WI38 (cell line): ENCODE measurements around the gene KLK1.

Experiments used
- H3K4me3 ChIP-seq: 2 replicates; pipeline ENCODE4 v1.5.1; 2011; ENCODE audit warnings: low read depth, mild to moderate bottlenecking, control low read depth, low read length
- TF ChIP-seq, protein P1 (sequence below): IDR thresholded peaks from 2 replicates; pipeline ENCODE4 v1.5.1; 2012; ENCODE audit warnings: low read depth, mild to moderate bottlenecking, control low read depth, low read length

The KLK1 gene

DNA sequence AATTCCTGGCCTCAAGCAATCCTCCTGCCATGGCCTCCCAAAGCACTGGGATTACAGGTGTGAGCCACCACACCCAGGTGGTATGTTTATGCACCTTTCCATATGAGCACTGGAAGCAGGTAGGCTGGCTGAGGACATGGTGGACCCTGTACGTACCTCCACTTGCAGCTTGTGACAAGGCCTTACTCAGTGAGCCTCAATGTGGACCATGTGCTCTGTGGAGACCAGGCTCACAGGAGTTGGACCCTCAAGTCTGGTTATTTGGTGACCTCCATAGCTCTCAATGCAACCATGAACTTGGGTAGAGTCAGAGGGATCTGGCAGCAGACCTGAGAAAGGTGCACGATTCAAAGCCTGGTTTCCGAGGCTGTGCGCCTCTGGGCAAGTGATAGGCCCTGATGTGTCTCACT, 27.9 kb downstream of the KLK1 start:
- TF ChIP-seq, protein P1, sequence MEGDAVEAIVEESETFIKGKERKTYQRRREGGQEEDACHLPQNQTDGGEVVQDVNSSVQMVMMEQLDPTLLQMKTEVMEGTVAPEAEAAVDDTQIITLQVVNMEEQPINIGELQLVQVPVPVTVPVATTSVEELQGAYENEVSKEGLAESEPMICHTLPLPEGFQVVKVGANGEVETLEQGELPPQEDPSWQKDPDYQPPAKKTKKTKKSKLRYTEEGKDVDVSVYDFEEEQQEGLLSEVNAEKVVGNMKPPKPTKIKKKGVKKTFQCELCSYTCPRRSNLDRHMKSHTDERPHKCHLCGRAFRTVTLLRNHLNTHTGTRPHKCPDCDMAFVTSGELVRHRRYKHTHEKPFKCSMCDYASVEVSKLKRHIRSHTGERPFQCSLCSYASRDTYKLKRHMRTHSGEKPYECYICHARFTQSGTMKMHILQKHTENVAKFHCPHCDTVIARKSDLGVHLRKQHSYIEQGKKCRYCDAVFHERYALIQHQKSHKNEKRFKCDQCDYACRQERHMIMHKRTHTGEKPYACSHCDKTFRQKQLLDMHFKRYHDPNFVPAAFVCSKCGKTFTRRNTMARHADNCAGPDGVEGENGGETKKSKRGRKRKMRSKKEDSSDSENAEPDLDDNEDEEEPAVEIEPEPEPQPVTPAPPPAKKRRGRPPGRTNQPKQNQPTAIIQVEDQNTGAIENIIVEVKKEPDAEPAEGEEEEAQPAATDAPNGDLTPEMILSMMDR: no peak
- H3K4me3 ChIP-seq: no peak overlapping the region

DNA sequence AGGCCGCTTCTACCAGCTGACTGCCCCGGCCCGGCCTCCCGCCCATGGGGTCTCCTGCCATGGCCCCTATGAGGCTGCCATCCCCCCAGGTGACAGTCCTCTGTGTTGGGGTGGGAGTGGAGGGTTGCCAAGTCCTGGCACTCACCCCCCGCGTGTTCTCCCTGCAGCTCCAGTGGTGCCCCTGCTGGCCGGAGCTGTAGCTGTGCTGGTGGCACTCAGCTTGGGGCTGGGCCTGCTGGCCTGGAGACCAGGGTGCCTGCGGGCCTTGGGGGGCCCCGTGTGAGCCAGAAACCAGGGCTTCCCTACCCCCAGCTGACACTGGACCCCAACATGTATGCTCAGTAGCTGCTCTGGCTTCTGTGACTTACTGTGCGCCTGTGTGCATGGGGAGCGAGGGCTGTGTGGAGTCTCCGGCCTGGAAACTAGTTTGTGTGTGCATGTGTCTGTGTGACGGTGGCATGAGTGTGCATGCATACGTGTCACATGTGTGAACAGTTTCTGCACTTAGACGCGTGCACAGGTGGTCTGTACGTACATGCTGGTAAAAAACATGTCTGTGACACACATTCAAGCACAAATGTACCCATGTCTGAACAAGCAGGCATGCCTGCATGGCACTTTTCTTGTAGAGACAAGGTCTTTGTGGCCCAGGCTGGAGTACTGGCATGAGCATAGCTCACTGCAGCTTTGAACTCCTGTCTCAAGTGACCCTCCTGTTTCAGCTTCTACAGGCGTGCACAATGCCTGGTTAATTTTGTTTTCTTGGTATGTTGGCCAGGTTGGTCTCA, 28.5 kb downstream of the KLK1 start:
- no peak overlapping the region for H3K4me3 ChIP-seq
- TF ChIP-seq, protein P1: no peak

DNA sequence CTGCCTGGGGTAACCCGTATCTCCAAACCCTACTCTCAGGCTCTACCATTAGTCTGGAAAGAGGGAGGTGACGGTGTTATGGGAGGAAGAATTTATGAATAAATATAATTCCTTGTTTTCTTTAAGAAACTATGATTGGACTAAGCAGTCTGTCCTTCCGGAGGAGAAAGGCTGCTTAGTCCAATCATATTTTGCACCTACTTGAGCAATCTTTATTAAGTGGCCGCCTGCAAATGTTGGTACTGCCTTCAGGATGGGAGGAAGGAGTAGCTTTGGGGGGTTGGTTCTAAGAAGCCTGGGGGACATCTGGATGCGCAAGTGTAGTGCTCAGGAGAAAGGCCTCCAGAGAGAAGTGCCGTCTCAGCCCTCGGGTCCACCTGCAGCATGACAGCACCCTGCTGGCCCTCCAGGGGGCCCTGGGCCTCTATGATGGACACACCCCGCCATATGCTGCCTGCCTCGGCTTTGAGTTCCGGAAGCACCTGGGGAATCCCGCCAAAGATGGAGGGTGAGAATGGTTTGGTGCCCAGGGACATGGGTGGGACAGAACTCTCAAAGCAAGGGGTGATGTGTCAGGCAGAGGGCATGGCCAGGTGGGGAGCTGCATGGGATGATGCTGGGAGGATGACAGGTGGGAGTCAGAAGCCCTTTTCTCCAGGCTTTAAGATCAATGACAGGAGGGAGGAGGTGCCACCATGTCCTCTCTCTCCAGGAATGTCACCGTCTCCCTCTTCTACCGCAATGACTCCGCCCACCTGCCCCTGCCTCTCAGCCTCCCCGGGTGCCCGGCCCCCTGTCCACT, 29.3 kb downstream of the KLK1 start:
- H3K4me3 ChIP-seq: no peak overlapping the region
- TF ChIP-seq, protein P1: no peak

DNA sequence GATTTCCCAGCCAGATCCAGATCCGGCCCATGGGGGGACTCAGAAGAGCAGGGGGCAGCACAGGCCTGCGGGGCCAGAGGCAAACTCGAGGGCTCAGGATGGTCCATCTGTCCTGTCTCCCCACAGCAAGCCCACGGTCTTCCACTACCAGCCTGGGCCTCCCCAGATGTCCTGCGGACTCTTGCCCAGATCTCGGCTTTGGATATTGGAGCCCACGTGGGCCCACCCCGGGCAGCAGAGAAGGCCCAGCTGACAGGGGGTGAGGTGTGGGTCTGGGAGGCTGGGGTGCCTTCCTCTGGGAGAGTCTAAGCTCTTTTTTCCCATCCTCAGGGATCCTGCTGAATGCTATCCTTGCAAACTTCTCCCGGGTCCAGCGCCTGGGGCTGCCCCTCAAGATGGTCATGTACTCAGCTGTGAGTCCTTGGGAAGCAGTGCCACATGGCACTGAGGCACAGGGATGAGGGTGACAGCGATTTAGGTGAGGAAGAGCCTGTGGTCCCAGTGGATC, 30.0 kb downstream of the KLK1 start:
- TF ChIP-seq, protein P1: no peak
- H3K4me3 ChIP-seq: no peak overlapping the region

DNA sequence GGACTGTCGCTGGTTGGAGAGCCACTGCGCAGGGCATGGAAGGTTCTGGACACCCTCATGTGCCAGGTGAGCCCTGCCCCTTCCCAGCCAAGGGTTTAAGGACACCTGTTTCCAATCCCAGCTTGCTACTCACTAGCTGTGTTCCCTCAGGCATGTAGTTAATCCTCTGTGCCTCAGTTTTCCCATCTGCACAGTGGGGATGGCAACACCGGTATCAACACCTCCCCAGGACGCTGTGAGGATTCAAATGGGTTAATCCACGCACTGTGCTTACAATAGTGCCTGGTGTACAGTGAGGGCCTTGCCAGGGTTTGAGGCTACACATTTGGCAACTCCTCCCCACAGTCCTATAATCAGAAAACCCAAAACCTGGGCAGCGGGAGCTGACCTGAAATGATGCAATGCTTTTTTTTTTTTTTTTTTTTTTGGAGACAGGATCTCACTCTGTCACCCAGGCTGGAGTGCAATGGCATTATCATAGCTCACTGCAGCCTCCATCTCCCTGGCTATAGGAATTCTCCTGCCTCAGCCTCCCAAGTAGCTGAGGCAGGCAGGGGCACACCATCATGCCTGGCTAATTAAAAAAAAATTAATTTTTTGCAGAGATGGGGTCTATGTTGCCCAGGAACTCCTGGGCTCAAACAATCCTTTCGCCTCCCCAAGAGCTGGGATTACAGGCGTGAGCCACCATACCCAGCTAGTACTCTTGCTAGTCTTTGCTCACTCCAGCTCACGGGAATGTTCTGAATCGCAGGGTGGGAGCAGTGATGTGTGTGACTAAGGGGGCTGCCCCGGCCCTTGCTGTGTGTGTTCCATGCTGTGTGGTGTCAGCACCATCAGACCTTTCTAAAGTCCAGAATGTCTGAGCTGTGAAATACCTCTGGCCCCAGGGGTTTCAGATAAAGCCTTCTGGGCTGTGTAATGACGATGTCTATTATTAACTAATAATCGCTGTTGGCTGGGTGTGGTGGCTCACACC, 31.0 kb downstream of the KLK1 start:
- H3K4me3 ChIP-seq: no peak overlapping the region
- TF ChIP-seq, protein P1: no peak

DNA sequence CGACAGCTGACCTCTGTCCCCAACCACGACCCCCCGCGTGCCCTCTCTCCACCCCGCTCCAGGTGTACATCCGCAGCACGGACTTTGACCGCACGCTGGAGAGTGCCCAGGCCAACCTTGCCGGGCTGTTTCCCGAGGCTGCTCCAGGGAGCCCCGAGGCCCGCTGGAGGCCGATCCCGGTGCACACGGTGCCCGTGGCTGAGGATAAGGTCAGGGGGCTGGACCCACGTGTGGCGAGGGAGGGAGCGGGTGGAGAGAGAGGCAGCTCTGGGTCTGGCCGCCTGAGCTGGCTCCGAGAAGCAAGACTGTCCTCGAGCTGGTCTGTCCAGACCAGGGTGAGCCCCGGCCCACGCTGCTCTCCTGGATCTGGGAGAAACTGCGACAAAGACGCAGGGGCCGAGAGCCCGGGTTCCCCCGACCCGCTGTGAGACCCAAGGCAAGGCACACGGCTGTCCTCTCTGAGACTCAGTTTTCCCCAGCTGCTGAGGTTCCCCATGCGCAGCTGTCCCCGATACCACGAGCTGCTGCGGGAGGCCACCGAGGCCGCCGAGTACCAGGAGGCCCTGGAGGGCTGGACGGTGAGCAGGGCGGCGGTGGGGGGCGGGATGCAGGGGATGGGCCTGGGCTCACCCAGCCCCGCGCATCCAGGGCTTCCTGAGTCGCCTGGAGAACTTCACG, 31.9 kb downstream of the KLK1 start:
- no peak overlapping the region for H3K4me3 ChIP-seq
- TF ChIP-seq, protein P1: no peak
